Measurements from ENCODE around the gene MYOF. TPM values are rescaled to one million over a fixed set of nuclear protein-coding genes. Genes with fewer than 3 reads are reported as not detected.
"Not testable (repeated sequence)": the region's sequence is repeated elsewhere in the genome, so short reads cannot be mapped to it uniquely, and the experiment has no call there.

The MYOF gene
- total RNA-seq, 4 donors from 2014 or later, result 61.1 to 123 (median 99.6) TPM

DNA sequence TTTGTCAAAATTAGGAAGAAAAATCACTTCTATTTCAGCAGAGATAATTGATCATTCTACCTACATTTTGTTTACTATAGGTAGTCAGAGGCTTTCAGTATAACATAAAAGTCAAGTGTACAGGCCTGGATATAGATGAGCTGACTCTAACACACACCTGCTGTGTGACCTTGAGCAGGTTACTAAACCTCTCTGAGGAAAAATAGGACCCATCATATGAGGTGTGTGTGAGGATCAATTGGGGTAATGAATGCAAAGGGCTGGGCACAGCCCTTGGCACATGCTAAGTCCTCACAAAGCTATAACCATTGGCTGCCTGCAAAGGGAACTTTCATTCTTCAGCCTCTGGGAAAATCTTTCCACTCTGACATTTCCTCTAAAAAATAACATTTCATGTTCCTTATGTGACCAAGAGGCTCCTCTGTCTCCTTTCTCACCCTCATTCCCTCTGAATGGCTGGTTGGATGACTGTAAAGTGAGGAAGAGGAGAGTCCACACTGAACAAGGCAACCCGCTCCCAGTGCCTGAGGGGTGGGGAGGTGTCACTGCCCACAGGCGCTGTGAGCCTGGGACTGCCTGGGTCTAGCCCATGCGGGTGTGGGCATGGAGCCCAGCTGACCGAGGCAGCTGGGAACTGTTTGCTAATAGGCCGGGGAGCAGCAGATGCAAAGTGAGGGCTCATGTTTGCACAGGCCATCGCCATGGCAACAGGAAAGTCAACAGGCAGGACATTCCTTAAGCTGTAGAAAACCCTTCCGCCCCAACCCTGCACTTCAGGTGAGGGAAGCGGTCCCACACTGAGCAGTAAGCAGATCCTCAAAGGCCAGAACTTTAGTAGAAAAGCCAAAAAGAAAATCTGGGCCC, 36.8 kb downstream of the MYOF start:
- Histone ChIP-seq H3K27me3 (no peaks in the 10 kb centered on the region), H3K36me3 (peaks cover 0 to 44% (median 6%) of the 10 kb centered on the region in 3 donors), H3K4me3 (peak overlapping the region in 1 of 4 donors; percentile 13), H3K9me3 (no peaks in the 10 kb centered on the region), H3K4me1 (peaks cover 20 to 69% (median 59%) of the 10 kb centered on the region in 3 donors), H3K27ac (peak overlapping the region; percentile 75 to 99 (median 94))
- TF ChIP-seq, protein P1, sequence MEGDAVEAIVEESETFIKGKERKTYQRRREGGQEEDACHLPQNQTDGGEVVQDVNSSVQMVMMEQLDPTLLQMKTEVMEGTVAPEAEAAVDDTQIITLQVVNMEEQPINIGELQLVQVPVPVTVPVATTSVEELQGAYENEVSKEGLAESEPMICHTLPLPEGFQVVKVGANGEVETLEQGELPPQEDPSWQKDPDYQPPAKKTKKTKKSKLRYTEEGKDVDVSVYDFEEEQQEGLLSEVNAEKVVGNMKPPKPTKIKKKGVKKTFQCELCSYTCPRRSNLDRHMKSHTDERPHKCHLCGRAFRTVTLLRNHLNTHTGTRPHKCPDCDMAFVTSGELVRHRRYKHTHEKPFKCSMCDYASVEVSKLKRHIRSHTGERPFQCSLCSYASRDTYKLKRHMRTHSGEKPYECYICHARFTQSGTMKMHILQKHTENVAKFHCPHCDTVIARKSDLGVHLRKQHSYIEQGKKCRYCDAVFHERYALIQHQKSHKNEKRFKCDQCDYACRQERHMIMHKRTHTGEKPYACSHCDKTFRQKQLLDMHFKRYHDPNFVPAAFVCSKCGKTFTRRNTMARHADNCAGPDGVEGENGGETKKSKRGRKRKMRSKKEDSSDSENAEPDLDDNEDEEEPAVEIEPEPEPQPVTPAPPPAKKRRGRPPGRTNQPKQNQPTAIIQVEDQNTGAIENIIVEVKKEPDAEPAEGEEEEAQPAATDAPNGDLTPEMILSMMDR (IDR thresholded peaks at IDR 0.05), result no peak
- peak in 1 of 4 donors; percentile 55 for TF ChIP-seq POLR2A (IDR thresholded peaks at IDR 0.05)
- DNase-seq, result peak; percentile 43
- intact Hi-C loops (cut with DNase I), result no loop called here
- 11 to 21% methylated on average over 3 to 5 of the region's 8 CpGs for WGBS, 2 donors

DNA sequence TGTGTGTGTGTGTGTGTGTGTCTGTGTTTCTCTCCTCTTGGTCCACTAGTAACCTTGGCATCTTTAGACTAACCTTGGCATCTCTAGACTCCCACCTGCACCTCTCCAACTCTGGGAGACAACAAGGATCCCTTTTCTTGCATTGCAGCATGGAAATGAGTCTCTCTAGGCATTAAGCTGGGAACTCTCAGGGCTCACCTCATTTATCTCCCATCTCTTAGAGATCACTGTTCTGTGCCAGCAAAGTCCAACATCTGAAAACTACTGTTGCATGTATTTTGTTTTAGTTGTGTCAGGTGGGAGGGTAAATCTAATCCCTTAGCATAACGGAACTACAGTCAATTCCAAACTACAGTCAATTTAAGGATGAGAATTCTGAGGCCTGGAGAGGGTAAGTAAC, 38.7 kb downstream of the MYOF start:
- WGBS, 2 donors, result 38% methylated on average over 1 of the region's 1 CpG; no CpG with 5 or more reads in 1 of the 2 donors
- no peaks in the 10 kb centered on the region for H3K9me3 ChIP-seq
- intact Hi-C loops (cut with DNase I), result no loop called here
- H3K4me1 ChIP-seq, result peaks cover 29 to 88% (median 77%) of the 10 kb centered on the region in 3 donors
- TF ChIP-seq POLR2A (IDR thresholded peaks at IDR 0.05), result no peak
- TF ChIP-seq, protein P1 (IDR thresholded peaks at IDR 0.05), result no peak
- peak overlapping the region; percentile 42 to 99 (median 94) for H3K27ac ChIP-seq
- peaks cover 0 to 25% (median 4%) of the 10 kb centered on the region in 3 donors for H3K36me3 ChIP-seq
- DNase-seq, result no peak
- no peak overlapping the region for H3K4me3 ChIP-seq
- H3K27me3 ChIP-seq, result no peaks in the 10 kb centered on the region

DNA sequence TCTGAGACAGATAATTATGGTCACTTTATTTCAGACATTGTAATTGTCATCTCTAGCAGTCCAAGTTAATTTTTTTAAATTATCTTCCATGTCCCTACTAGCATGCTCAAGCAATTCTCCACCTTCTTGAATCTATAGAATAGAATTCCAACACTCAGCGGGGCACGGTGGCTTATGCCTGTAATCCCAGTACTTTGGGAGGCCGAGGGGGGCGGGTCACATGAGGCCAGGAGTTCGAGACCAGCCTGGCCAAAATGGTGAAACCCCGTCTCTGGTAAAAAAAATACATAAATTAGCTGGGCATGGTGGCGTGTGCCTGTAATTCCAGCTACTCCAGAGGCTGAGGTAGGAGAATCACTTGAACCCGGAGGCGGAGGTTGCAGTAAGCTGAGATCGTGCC, 39.4 kb downstream of the MYOF start:
- H3K27me3 ChIP-seq; DNase-seq; H3K4me3 ChIP-seq; H3K9me3 ChIP-seq; intact Hi-C loops (cut with DNase I): not testable (repeated sequence)
- H3K36me3 ChIP-seq, result peaks cover 0 to 19% (median 4%) of the 10 kb centered on the region in 3 donors
- H3K27ac ChIP-seq, result peak overlapping the region; percentile 31 to 99 (median 88)
- WGBS, 2 donors, result 63 to 73% methylated on average over 7 to 10 of the region's 10 CpGs
- peaks cover 37 to 95% (median 85%) of the 10 kb centered on the region in 3 donors for H3K4me1 ChIP-seq

DNA sequence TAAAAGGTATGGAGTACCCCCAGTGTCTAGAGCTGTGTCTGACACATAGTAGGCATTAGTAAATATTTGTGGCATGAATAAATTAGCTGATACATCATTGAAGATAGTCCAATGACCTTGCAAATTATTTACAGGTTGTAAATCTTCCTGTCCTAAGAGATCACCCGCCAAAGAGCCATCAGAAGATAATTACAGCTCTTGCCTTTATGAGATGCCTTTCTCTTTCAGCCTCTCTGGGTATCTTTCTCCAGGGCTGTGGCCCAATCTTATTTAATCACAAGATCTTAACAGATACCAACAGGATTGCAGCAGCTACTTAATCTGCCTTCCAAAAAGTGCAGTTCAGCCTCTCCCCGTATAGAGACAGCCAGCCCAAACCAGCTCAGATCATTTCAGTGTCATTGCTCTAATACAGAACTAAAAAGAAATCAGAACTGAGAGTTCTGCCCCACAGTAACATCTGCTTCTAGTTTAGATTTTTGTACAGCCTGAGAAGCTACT, 41.5 kb downstream of the MYOF start:
- 53 to 62% methylated on average over 2 of the region's 2 CpGs for WGBS, 2 donors
- intact Hi-C loops (cut with DNase I), result no loop called here
- peaks cover 0 to 11% (median 4%) of the 10 kb centered on the region in 3 donors for H3K36me3 ChIP-seq
- TF ChIP-seq, protein P1 (IDR thresholded peaks at IDR 0.05), result no peak
- peak in 1 of 4 donors; percentile 19 for TF ChIP-seq POLR2A (IDR thresholded peaks at IDR 0.05)
- H3K9me3 ChIP-seq, result no peaks in the 10 kb centered on the region
- no peak overlapping the region for H3K4me3 ChIP-seq
- H3K27me3 ChIP-seq, result no peaks in the 10 kb centered on the region
- no peak for DNase-seq
- H3K27ac ChIP-seq, result peak overlapping the region; percentile 93 to 99 (median 98)
- peaks cover 48 to 100% (median 89%) of the 10 kb centered on the region in 3 donors for H3K4me1 ChIP-seq

DNA sequence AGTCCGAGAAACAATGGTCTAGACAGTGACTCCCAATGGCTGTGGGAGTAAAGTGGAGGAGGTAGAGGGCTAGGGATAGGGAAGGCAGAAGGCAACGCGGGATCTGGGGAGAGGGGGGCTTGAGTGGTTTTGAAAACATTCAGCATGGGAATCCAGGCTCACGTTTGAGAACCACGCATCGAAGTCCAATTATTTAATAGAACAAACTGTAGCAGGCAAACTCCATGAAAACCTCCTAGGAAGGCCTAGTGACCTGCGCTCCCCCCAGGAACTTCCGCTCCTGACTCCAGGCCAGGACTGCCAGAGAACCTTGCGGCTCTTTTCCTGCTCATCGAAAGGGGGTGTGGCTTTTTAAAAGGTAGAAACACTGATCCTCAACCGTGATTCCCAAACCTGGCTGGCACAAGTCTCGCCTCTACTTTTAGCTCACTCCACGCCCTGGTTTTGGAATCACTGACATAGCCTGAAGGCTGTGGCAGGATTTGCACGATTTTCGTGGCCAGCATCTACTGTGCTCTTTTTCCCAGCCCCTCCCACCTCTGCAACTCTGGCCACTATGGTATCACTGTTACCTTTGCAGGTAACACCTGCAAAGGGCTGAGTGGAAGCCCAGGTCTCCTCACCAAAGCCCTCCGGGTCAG, 43.4 kb downstream of the MYOF start:
- H3K4me1 ChIP-seq, result peaks cover 37 to 100% (median 89%) of the 10 kb centered on the region in 3 donors
- no peak for DNase-seq
- peak overlapping the region; percentile 93 to 99 (median 98) for H3K27ac ChIP-seq
- H3K36me3 ChIP-seq, result peaks cover 0 to 3% (median 0%) of the 10 kb centered on the region in 3 donors
- 30 to 38% methylated on average over 15 to 16 of the region's 16 CpGs for WGBS, 2 donors
- peak overlapping the region in 2 of 4 donors; percentile 18 to 41 for H3K4me3 ChIP-seq
- H3K9me3 ChIP-seq, result no peaks in the 10 kb centered on the region
- TF ChIP-seq, protein P1 (IDR thresholded peaks at IDR 0.05), result peak in 1 of 6 experiments; percentile 2
- peak in 1 of 4 donors; percentile 43 for TF ChIP-seq POLR2A (IDR thresholded peaks at IDR 0.05)
- H3K27me3 ChIP-seq, result no peaks in the 10 kb centered on the region
- intact Hi-C loops (cut with DNase I), result loop anchor here (5.0 kb wide), 1 partner anchor 44 kb away; the partner anchor contains the start of gene MYOF
